Ishikawa (cell line): Measurements from ENCODE around the gene LRRC39.

Experiments used
- CEBPB ChIP-seq: IDR thresholded peaks from 2 replicates; pipeline ENCODE4 v1.6.1; 2012
- CREB1 ChIP-seq: IDR thresholded peaks from 2 replicates; pipeline ENCODE4 v1.6.1; 2012; ENCODE audit warnings: low read depth
- EGR1 ChIP-seq: IDR thresholded peaks from 2 replicates; pipeline ENCODE4 v1.6.1; 2012
- EP300 ChIP-seq: IDR thresholded peaks from 2 replicates; pipeline ENCODE4 v1.6.1; 2012; ENCODE audit warnings: borderline replicate concordance
- FOXM1 ChIP-seq: IDR thresholded peaks from 2 replicates; pipeline ENCODE4 v1.6.1; 2012; ENCODE audit warnings: low read depth, borderline replicate concordance
- MAX ChIP-seq: IDR thresholded peaks from 2 replicates; pipeline ENCODE4 v1.6.1; 2012
- NFIC ChIP-seq: IDR thresholded peaks from 2 replicates; pipeline ENCODE4 v1.6.1; 2012
- RAD21 ChIP-seq: IDR thresholded peaks from 2 replicates; pipeline ENCODE4 v1.6.1; 2012; ENCODE audit warnings: low read depth
- REST ChIP-seq: IDR thresholded peaks from 2 replicates; pipeline ENCODE4 v1.6.1; 2012; ENCODE audit warnings: low read depth, mild to moderate bottlenecking
- TAF1 ChIP-seq: IDR thresholded peaks from 2 replicates; pipeline ENCODE4 v1.6.1; 2012; ENCODE audit warnings: low read depth, mild to moderate bottlenecking
- TCF12 ChIP-seq: IDR thresholded peaks from 2 replicates; pipeline ENCODE4 v1.6.1; 2012; ENCODE audit warnings: low read depth
- TEAD4 ChIP-seq: IDR thresholded peaks from 2 replicates; pipeline ENCODE4 v1.6.1; 2012
- USF1 ChIP-seq: IDR thresholded peaks from 2 replicates; pipeline ENCODE4 v1.6.1; 2012
- YY1 ChIP-seq: IDR thresholded peaks from 2 replicates; pipeline ENCODE4 v1.6.1; 2012; ENCODE audit warnings: low read depth
- ZBTB7A ChIP-seq: IDR thresholded peaks from 2 replicates; pipeline ENCODE4 v1.6.1; 2012; ENCODE audit warnings: low read depth

The LRRC39 gene

GRCh38 chr1:100213141-100213540 is 35.1 kb upstream of the LRRC39 start:
- TF ChIP-seq TCF12 (no peak), ZBTB7A (no peak), MAX (no peak), RAD21 (no peak), YY1 (no peak), TAF1 (no peak), EP300 (no peak)

GRCh38 chr1:100206301-100206700 is 28.2 kb upstream of the LRRC39 start:
- TF ChIP-seq MAX (no peak), USF1 (no peak), REST (no peak), TAF1 (no peak), ZBTB7A (no peak), TEAD4 (no peak), RAD21 (no peak), CREB1 (no peak), YY1 (no peak), FOXM1 (no peak), CEBPB (no peak), TCF12 (no peak), EGR1 (no peak), EP300 (no peak), NFIC (no peak)

GRCh38 chr1:100198596-100198995 is 20.5 kb upstream of the LRRC39 start:
- TF ChIP-seq TAF1: no peak
- TF ChIP-seq CREB1: no peak
- TF ChIP-seq NFIC: no peak
- TF ChIP-seq ZBTB7A: no peak
- TF ChIP-seq CEBPB: no peak
- no peak for TF ChIP-seq TEAD4
- TF ChIP-seq TCF12: no peak
- TF ChIP-seq REST: no peak
- TF ChIP-seq EP300: no peak
- TF ChIP-seq FOXM1: no peak
- TF ChIP-seq MAX: no peak
- no peak for TF ChIP-seq USF1
- no peak for TF ChIP-seq YY1
- no peak for TF ChIP-seq EGR1
- TF ChIP-seq RAD21: no peak

GRCh38 chr1:100188617-100189016 is 10.6 kb upstream of the LRRC39 start:
- TF ChIP-seq TCF12 (peak; percentile 68; the same call in 1 of the 2 replicates), MAX (peak; percentile 84), EP300 (peak; percentile 71; the same call in 1 of the 2 replicates), YY1 (no peak), NFIC (peak; percentile 92), REST (no peak), FOXM1 (no peak), USF1 (no peak), CEBPB (peak; percentile 38; the same call in 1 of the 2 replicates), TEAD4 (peak; percentile 77), ZBTB7A (no peak), CREB1 (no peak), EGR1 (no peak), TAF1 (no peak), RAD21 (peak; percentile 13; the same call in 1 of the 2 replicates)
